ENCODE measurements around the gene EVA1B.

EVA1B gene

GRCh38 chr1:36346741-36347370 is 23.4 kb upstream of the EVA1B start:
- H3K36me3 ChIP-seq (ENCODE audit: insufficient read depth, low read length): peaks cover 53% of the 10 kb centered on the region
- TF ChIP-seq CTCF (IDR thresholded peaks at IDR 0.05; ENCODE audit: borderline replicate concordance, extremely low read depth, low read length, poor library complexity, severe bottlenecking) (no peak), EZH2 (IDR thresholded peaks at IDR 0.05; ENCODE audit: borderline replicate concordance, low read depth, low read length, severe bottlenecking) (no peak)
- H3K79me2 ChIP-seq (ENCODE audit: insufficient read depth, low read length): no peaks in the 10 kb centered on the region
- H3K27ac ChIP-seq (ENCODE audit: low read length): no peak overlapping the region
- no peak overlapping the region for H2AFZ ChIP-seq (ENCODE audit: low read depth, low read length)
- H3K27me3 ChIP-seq (ENCODE audit: insufficient read depth, low read length, poor library complexity): no peaks in the 10 kb centered on the region
- ATAC-seq (ENCODE audit: insufficient read depth, low read depth): no peak
- H3K4me3 ChIP-seq (ENCODE audit: low read depth in 1 of 2, low read length in 2 of 2): no peak overlapping the region
- H4K20me1 ChIP-seq (ENCODE audit: insufficient read depth, low read length): peaks cover 6% of the 10 kb centered on the region; the same call in 1 of the 2 replicates
- no peak overlapping the region for H3K9ac ChIP-seq (ENCODE audit: low read depth, low read length)
- no peak overlapping the region for H3K4me2 ChIP-seq (ENCODE audit: insufficient read depth, low read length)
- no peaks in the 10 kb centered on the region for H3K9me3 ChIP-seq (ENCODE audit: insufficient read depth, low read length, severe bottlenecking)
- H3K4me1 ChIP-seq (ENCODE audit: insufficient read depth, low read length): no peaks in the 10 kb centered on the region
- no peak for DNase-seq

DNA sequence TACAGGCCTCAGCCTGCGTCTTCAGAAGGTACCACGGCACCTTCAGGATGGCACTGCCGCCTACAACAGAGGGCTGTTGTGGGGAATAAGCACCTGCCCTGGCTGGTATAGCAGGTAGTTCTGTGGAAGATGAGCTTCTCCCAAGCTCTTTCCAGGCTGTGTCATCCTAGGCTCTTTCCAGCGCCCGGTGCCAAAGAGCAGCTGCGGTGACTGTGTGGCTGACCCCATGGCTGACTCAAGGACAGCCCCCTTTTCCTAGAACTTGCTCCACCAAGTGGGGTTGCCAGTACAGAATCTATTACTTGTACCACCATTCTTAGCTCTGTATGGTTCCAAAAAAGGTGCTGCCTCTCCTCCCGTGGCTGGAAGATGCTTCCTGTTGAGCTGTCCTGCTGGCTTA is 21.9 kb upstream of the EVA1B start:
- no peak overlapping the region for H2AFZ ChIP-seq (ENCODE audit: low read depth, low read length)
- H3K27ac ChIP-seq (ENCODE audit: low read length): no peak overlapping the region
- H3K27me3 ChIP-seq (ENCODE audit: insufficient read depth, low read length, poor library complexity): no peaks in the 10 kb centered on the region
- peaks cover 6% of the 10 kb centered on the region; the same call in 1 of the 2 replicates for H4K20me1 ChIP-seq (ENCODE audit: insufficient read depth, low read length)
- no peaks in the 10 kb centered on the region for H3K4me1 ChIP-seq (ENCODE audit: insufficient read depth, low read length)
- H3K4me3 ChIP-seq (ENCODE audit: low read depth in 1 of 2, low read length in 2 of 2): no peak overlapping the region
- H3K36me3 ChIP-seq (ENCODE audit: insufficient read depth, low read length): peaks cover 51% of the 10 kb centered on the region
- ATAC-seq (ENCODE audit: insufficient read depth, low read depth): no peak
- H3K9ac ChIP-seq (ENCODE audit: low read depth, low read length): no peak overlapping the region
- TF ChIP-seq EZH2 (IDR thresholded peaks at IDR 0.05; ENCODE audit: borderline replicate concordance, low read depth, low read length, severe bottlenecking) (no peak), CTCF (IDR thresholded peaks at IDR 0.05; ENCODE audit: borderline replicate concordance, extremely low read depth, low read length, poor library complexity, severe bottlenecking) (no peak)
- no peaks in the 10 kb centered on the region for H3K79me2 ChIP-seq (ENCODE audit: insufficient read depth, low read length)
- no peaks in the 10 kb centered on the region for H3K9me3 ChIP-seq (ENCODE audit: insufficient read depth, low read length, severe bottlenecking)
- no peak overlapping the region for H3K4me2 ChIP-seq (ENCODE audit: insufficient read depth, low read length)
- DNase-seq: no peak

- H3K4me3 ChIP-seq (ENCODE audit: low read depth in 1 of 2, low read length in 2 of 2): no peak overlapping the region
- H3K9ac ChIP-seq (ENCODE audit: low read depth, low read length): no peak overlapping the region
- H3K27me3 ChIP-seq (ENCODE audit: insufficient read depth, low read length, poor library complexity): no peaks in the 10 kb centered on the region
- H3K9me3 ChIP-seq (ENCODE audit: insufficient read depth, low read length, severe bottlenecking): no peaks in the 10 kb centered on the region
- H3K4me1 ChIP-seq (ENCODE audit: insufficient read depth, low read length): no peaks in the 10 kb centered on the region
- no peaks in the 10 kb centered on the region for H3K79me2 ChIP-seq (ENCODE audit: insufficient read depth, low read length)
- H3K4me2 ChIP-seq (ENCODE audit: insufficient read depth, low read length): no peak overlapping the region
- TF ChIP-seq CTCF (IDR thresholded peaks at IDR 0.05; ENCODE audit: borderline replicate concordance, extremely low read depth, low read length, poor library complexity, severe bottlenecking): no peak
- no peak for TF ChIP-seq EZH2 (IDR thresholded peaks at IDR 0.05; ENCODE audit: borderline replicate concordance, low read depth, low read length, severe bottlenecking)
- no peak overlapping the region for H3K27ac ChIP-seq (ENCODE audit: low read length)
- peaks cover 6% of the 10 kb centered on the region; the same call in 1 of the 2 replicates for H4K20me1 ChIP-seq (ENCODE audit: insufficient read depth, low read length)
- ATAC-seq (ENCODE audit: insufficient read depth, low read depth): no peak
- H3K36me3 ChIP-seq (ENCODE audit: insufficient read depth, low read length): peaks cover 51% of the 10 kb centered on the region
- H2AFZ ChIP-seq (ENCODE audit: low read depth, low read length): no peak overlapping the region
- no peak for DNase-seq
Measured at GRCh38 chr1:36344395-36344680, 20.9 kb upstream of the EVA1B start.

Data from DND-41 (cell line).